ENCODE measurements around the gene KCTD7.
"Not testable (repeated sequence)": the region's sequence is repeated elsewhere in the genome, so short reads cannot be mapped to it uniquely, and the experiment has no call there.

DNA sequence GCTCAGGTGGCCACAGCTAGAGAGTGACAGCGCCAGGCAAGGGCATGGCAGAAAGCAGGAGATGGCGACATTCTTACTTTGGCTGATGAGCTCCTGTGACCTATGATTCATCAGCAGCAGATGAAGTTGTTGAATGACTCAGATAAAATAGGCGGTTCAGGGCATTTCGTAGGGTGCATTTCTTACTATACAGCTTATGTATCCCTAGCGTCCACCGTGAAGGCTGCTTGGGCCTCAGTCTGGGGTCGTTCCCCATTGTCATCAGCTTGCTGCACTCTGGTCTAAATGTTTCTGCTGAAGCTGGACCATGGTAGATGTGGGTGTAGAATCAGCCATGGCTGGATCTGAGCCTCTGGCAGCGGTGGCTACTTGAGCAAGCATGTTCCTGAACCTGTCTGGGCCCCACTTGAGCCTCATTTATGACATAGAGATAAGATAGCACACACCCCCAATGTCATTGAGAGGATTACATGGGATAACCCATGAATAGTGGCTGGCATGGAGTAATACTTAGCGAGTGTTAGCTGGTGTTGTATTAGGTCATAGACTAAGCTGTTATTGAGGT is 7.4 kb downstream of the KCTD7 start:
- not testable (repeated sequence) for TF ChIP-seq SPI1 (IDR thresholded peaks at IDR 0.05; ENCODE audit: borderline replicate concordance, insufficient read depth, low read depth, low read length); ZNF207 (IDR thresholded peaks at IDR 0.05; ENCODE audit: borderline replicate concordance); STAT3 (IDR thresholded peaks at IDR 0.05; ENCODE audit: low read depth, low read length); SMAD1 (IDR thresholded peaks at IDR 0.05; ENCODE audit: low read depth, partially characterized antibody); BACH1 (IDR thresholded peaks at IDR 0.05; ENCODE audit: borderline replicate concordance); POLR2AphosphoS2 (IDR thresholded peaks at IDR 0.05; ENCODE audit: low read depth, low read length)
